ENCODE data around the gene MRPS10. TPM values are rescaled to one million over a fixed set of nuclear protein-coding genes. Genes with fewer than 3 reads are reported as not detected.

The MRPS10 gene
- total RNA-seq, 6 donors from 2014 or later, result 9.2 to 32.4 (median 21.2) TPM

DNA sequence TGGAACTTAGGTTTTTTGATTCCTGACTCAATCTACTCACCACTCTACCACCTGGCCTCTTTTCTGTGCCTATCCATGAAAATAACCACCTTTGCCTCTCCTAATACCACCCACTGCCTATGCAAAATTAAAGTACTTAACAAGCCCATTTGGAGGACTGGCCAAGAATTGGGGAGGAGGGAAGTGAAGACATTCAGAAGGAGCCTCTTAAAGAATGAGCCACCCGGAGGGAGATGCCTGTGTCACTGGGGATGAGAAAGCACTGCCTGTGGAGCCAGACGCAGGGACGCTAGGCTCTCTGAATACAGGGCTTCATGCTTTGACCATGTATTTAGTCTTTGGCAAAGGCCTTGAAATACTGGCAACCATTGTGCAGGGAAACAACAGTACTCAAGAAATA lies 40.0 kb upstream of the MRPS10 start:
- Histone ChIP-seq H3K4me3 (no peak overlapping the region), H3K27ac (no peak overlapping the region), H3K27me3 (no peaks in the 10 kb centered on the region), H3K4me1 (peaks cover under 1 to 17% (median 8%) of the 10 kb centered on the region in 4 donors), H3K9me3 (no peaks in the 10 kb centered on the region), H3K36me3 (peaks cover 0 to 22% (median 4%) of the 10 kb centered on the region in 4 donors)
- no peak for DNase-seq
- TF ChIP-seq EP300 (IDR thresholded peaks at IDR 0.05), result no peak
- TF ChIP-seq POLR2A (IDR thresholded peaks at IDR 0.05), result no peak
- TF ChIP-seq, protein P1, sequence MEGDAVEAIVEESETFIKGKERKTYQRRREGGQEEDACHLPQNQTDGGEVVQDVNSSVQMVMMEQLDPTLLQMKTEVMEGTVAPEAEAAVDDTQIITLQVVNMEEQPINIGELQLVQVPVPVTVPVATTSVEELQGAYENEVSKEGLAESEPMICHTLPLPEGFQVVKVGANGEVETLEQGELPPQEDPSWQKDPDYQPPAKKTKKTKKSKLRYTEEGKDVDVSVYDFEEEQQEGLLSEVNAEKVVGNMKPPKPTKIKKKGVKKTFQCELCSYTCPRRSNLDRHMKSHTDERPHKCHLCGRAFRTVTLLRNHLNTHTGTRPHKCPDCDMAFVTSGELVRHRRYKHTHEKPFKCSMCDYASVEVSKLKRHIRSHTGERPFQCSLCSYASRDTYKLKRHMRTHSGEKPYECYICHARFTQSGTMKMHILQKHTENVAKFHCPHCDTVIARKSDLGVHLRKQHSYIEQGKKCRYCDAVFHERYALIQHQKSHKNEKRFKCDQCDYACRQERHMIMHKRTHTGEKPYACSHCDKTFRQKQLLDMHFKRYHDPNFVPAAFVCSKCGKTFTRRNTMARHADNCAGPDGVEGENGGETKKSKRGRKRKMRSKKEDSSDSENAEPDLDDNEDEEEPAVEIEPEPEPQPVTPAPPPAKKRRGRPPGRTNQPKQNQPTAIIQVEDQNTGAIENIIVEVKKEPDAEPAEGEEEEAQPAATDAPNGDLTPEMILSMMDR (IDR thresholded peaks at IDR 0.05), result no peak
- TF ChIP-seq POLR2AphosphoS5 (IDR thresholded peaks at IDR 0.05), result no peak
- 88 to 91% methylated on average over 3 of the region's 3 CpGs for WGBS, 2 donors
- ATAC-seq (ENCODE audit: low FRiP score in 2 of 2), result no peak

DNA sequence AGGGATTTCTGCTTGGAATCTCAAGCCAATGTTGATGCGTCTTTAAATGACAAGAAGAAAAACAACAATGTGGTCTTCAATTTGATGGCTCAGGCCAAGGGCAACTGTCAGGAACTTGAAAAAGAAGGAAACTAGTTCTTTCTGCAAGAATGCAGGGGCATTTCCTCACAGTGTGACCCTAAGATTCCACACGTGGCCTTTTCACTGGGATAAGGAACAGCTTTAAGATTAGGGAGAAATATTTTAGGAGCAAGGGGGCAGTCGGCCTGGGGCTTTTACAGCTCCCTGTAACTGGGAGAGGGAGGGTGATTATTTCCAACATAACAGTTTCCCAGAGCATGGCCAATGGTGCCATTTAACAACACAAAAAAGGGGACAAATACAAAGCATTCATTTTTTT lies 39.4 kb upstream of the MRPS10 start:
- Histone ChIP-seq H3K4me3 (no peak overlapping the region), H3K36me3 (peaks cover 0 to 22% (median 4%) of the 10 kb centered on the region in 4 donors), H3K27ac (no peak overlapping the region), H3K27me3 (no peaks in the 10 kb centered on the region), H3K9me3 (no peaks in the 10 kb centered on the region), H3K4me1 (peaks cover 5 to 23% (median 11%) of the 10 kb centered on the region in 4 donors)
- WGBS, 2 donors, result 62 to 76% methylated on average over 3 of the region's 3 CpGs
- no peak for DNase-seq
- TF ChIP-seq EP300 (IDR thresholded peaks at IDR 0.05) (no peak), POLR2A (IDR thresholded peaks at IDR 0.05) (no peak), POLR2AphosphoS5 (IDR thresholded peaks at IDR 0.05) (no peak)
- TF ChIP-seq, protein P1 (IDR thresholded peaks at IDR 0.05), result no peak
- no peak for ATAC-seq (ENCODE audit: low FRiP score in 2 of 2)

DNA sequence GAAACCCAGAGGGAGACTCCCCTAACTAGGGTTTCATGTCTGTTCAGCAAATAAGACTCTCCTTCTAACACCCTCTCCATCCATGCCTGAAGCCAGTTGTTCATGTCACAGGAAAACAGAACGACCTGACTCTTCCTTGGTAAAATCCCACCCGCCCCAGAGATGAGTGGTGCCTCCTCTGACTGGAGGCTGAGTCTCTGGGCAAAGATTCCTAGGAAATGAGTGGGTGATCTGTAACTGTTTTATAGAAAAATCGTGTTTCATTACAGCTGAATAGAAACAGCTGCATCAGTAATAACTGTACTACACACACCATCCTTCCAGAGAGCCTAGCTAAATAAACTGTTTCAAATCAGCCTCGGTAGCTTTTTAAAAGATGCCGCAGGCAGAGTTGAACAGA lies 37.4 kb upstream of the MRPS10 start:
- Histone ChIP-seq H3K4me3 (no peak overlapping the region), H3K4me1 (peaks cover 7 to 14% (median 12%) of the 10 kb centered on the region in 4 donors), H3K36me3 (peaks cover 0 to 22% (median 4%) of the 10 kb centered on the region in 4 donors), H3K27ac (no peak overlapping the region), H3K27me3 (no peaks in the 10 kb centered on the region), H3K9me3 (no peaks in the 10 kb centered on the region)
- 80 to 86% methylated on average over 5 of the region's 5 CpGs for WGBS, 2 donors
- DNase-seq, result no peak
- ATAC-seq (ENCODE audit: low FRiP score in 2 of 2), result no peak
- no peak for TF ChIP-seq EP300 (IDR thresholded peaks at IDR 0.05)
- TF ChIP-seq POLR2A (IDR thresholded peaks at IDR 0.05), result no peak
- TF ChIP-seq, protein P1 (IDR thresholded peaks at IDR 0.05), result no peak
- no peak for TF ChIP-seq POLR2AphosphoS5 (IDR thresholded peaks at IDR 0.05)

DNA sequence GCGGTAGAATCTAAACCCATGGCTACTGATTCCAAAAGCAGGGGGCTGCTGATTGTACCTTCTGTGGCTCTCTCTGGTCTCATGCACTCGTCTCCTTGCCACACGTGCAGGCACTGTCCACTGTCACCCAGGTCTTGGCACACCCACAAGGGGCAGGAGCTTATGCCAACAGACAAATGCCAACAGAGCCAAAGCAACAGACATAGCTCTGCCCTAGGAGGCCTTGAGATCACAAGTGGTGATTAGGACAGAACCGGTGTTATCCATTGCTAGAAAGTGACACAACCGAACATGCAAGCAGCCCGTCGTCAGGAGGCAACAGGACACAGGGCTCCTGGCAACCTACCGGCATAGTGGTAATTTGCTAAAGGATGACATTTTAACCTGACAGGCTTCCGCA lies 36.8 kb upstream of the MRPS10 start:
- WGBS, 2 donors, result 94 to 98% methylated on average over 7 to 9 of the region's 9 CpGs
- no peak for ATAC-seq (ENCODE audit: low FRiP score in 2 of 2)
- no peak overlapping the region for H3K4me3 ChIP-seq
- H3K27me3 ChIP-seq, result no peaks in the 10 kb centered on the region
- peaks cover 0 to 22% (median 4%) of the 10 kb centered on the region in 4 donors for H3K36me3 ChIP-seq
- no peak overlapping the region for H3K27ac ChIP-seq
- TF ChIP-seq, protein P1 (IDR thresholded peaks at IDR 0.05), result no peak
- no peak for TF ChIP-seq POLR2AphosphoS5 (IDR thresholded peaks at IDR 0.05)
- peaks cover 6 to 15% (median 11%) of the 10 kb centered on the region in 4 donors for H3K4me1 ChIP-seq
- DNase-seq, result no peak
- no peaks in the 10 kb centered on the region for H3K9me3 ChIP-seq

DNA sequence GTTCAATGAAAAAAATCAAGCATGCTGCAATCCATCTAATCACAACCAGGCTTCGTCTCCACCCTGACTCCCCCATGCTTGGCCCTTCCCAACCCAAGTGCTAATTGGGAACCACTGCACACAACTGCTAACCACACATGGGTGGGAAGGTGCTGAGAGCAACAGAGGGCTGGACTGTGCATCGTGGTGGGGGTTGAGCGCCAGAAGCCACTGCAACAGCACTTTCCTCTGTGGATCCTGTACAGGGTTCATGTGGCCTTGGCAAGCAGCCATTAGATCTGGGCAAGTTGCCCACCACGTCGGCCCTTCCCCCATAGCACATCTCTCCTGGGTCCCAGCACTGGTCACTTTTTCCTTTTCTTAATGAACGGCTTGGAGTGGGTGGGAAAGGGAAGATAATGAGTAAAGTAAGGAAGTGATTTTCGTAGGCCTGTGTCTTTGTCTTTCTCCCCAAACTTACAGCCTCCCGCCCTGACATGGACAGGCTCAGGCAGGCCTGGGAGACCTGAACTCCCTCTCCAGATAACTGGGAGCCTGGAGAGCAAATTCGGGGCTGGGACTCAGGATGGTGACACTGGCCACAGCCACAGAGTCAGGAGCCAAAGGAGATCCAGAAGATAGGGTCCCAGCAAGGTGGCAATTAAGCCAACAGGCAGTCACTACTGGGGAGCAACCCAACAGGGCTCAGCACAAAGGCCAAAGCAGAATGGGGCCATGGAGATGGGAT lies 34.4 kb upstream of the MRPS10 start:
- Histone ChIP-seq H3K9me3 (no peaks in the 10 kb centered on the region), H3K27me3 (no peaks in the 10 kb centered on the region), H3K27ac (peak overlapping the region in 3 of 4 donors; percentile 29 to 46 (median 32)), H3K4me3 (no peak overlapping the region), H3K4me1 (peaks cover 6 to 21% (median 11%) of the 10 kb centered on the region in 4 donors), H3K36me3 (peaks cover 0 to 23% (median 6%) of the 10 kb centered on the region in 4 donors)
- no peak for TF ChIP-seq EP300 (IDR thresholded peaks at IDR 0.05)
- TF ChIP-seq POLR2A (IDR thresholded peaks at IDR 0.05), result no peak
- TF ChIP-seq POLR2AphosphoS5 (IDR thresholded peaks at IDR 0.05), result no peak
- TF ChIP-seq, protein P1 (IDR thresholded peaks at IDR 0.05), result no peak
- DNase-seq, result no peak
- 24 to 30% methylated on average over 6 to 9 of the region's 9 CpGs for WGBS, 2 donors
- ATAC-seq (ENCODE audit: low FRiP score in 2 of 2), result peak in 1 of 2 donors; percentile 93
